Left lung (tissue), 10 donors: ENCODE data around the gene RBM15B. TPM values are rescaled to one million over a fixed set of nuclear protein-coding genes. Genes with fewer than 3 reads are reported as not detected.

Source experiments
- ATAC-seq: fragments of 200-7000 bp; cut with Tn5 transposase; one replicate; pipeline ENCODE4 v1.9.1; 2020; ENCODE audit warnings: moderate library complexity
- DNase-seq, 4 donors: peaks; one replicate each; pipeline ENCODE4 v3.0.0-alpha.2; 2013 to 2020
- H3K27ac ChIP-seq, 2 donors: fragments of 200-600 bp; sonication (generic) in 1 of 2; one replicate each; pipeline versions ENCODE4 v1.5.0 to v1.8.0; 2020 to 2021
- H3K27me3 ChIP-seq, 2 donors: fragments of 200-600 bp; sonication (generic) in 1 of 2; one replicate each; pipeline versions ENCODE4 v1.5.0 to v1.8.0; 2020 to 2021
- H3K36me3 ChIP-seq, 2 donors: fragments of 200-600 bp; sonication (generic) in 1 of 2; one replicate each; pipeline versions ENCODE4 v1.5.0 to v1.8.0; 2020 to 2021
- H3K4me1 ChIP-seq, 2 donors: fragments of 200-600 bp; one replicate each; pipeline ENCODE4 v1.8.0; 2021
- H3K4me3 ChIP-seq, 2 donors: fragments of 200-600 bp; sonication (generic) in 1 of 2; one replicate each; pipeline versions ENCODE4 v1.5.0 to v1.8.0; 2020 to 2021; ENCODE audit warnings: mild to moderate bottlenecking in 1 of 2
- H3K9me3 ChIP-seq, 2 donors: fragments of 200-600 bp; sonication (generic) in 1 of 2; one replicate each; pipeline versions ENCODE4 v1.5.0 to v1.8.0; 2020 to 2021
- intact Hi-C, 2 donors: fragments of 100-400 bp; cut with DNase I; formaldehyde crosslinking; loops; one replicate each; pipeline versions ENCODE4 v1.11.2 to v1.14.2; 2022
- polyA plus RNA-seq, 6 donors: library from polyadenylated mRNA; unstranded; fragments of 120-200 nt; gene quantifications; one replicate each; pipeline ENCODE4 v1.2.1, GENCODE V29; 2013; ENCODE audit not compliant: insufficient read length in 6 of 6
- total RNA-seq, 2 donors: library from RNA; stranded (reverse); fragmentation: NEBNext Ultra II Directional; extraction: Animal tissue kit (Norgen Biotek cat#: 25700); gene quantifications; one replicate each; pipeline ENCODE4 v1.2.1, GENCODE V29; 2021
- TF ChIP-seq, protein P1 (sequence below), 2 donors: fragments of 200-600 bp; sonication (generic) in 1 of 2; IDR thresholded peaks; one replicate each; pipeline versions ENCODE4 v1.5.0 to v1.8.0; 2021; ENCODE audit warnings: antibody characterized with exemption in 2 of 2
- donor health status: DM: no; HTN: yes; CAD: no.
- donor health status: DM: no; HTN: no; CAD: no.

Gene RBM15B
- total and polyA plus RNA-seq, 8 donors, result 25.2 to 44.8 (median 35.7) TPM

DNA sequence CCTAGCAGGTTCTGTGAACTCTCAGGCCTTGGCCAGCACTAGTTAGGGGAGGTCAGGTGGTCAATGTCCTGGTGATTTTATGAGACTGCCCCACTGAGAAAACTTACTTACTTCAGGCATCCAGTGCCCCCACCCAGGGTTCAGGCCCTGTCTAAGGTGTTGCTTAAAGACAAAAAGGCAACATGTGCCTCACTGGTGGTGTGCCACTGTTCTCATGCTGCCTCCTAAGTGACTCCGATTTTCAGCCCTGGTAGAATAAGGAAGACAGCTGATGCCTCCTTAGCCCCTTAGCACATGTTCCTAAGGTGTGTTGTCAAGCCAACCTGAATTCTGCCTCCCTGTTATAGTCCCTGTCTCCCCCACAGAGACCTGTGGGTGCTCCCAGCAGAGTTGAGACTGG, 5.3 kb downstream of the RBM15B start:
- no peak for DNase-seq
- no peak for ATAC-seq
- Histone ChIP-seq H3K36me3 (peaks cover 4 to 89% of the 10 kb centered on the region in 2 donors), H3K27me3 (no peaks in the 10 kb centered on the region), H3K4me3 (no peak overlapping the region), H3K9me3 (no peaks in the 10 kb centered on the region), H3K4me1 (peaks cover 14 to 57% of the 10 kb centered on the region in 2 donors), H3K27ac (no peak overlapping the region)
- TF ChIP-seq, protein P1, sequence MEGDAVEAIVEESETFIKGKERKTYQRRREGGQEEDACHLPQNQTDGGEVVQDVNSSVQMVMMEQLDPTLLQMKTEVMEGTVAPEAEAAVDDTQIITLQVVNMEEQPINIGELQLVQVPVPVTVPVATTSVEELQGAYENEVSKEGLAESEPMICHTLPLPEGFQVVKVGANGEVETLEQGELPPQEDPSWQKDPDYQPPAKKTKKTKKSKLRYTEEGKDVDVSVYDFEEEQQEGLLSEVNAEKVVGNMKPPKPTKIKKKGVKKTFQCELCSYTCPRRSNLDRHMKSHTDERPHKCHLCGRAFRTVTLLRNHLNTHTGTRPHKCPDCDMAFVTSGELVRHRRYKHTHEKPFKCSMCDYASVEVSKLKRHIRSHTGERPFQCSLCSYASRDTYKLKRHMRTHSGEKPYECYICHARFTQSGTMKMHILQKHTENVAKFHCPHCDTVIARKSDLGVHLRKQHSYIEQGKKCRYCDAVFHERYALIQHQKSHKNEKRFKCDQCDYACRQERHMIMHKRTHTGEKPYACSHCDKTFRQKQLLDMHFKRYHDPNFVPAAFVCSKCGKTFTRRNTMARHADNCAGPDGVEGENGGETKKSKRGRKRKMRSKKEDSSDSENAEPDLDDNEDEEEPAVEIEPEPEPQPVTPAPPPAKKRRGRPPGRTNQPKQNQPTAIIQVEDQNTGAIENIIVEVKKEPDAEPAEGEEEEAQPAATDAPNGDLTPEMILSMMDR (IDR thresholded peaks at IDR 0.05), result no peak
- intact Hi-C loops, result no loop called here

DNA sequence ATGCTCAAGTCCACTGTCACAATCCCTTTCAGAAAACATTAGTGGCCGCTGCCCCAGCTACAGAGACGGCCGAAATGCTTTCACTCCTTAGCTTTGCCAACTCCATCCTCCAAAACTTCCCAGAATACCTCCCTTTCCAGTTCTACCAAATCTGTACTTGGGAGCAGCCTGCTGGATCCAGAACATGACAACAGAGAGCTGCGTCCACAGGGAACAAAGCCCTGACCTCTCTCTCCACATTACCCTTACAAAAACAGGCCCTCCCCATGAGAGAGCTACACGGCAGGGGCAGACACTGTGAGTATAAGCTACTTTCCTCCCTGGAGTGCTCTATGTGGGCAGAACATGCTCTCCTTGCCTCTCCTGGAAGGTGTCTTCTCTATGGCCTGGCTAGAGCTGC, 6.3 kb downstream of the RBM15B start:
- intact Hi-C loops, result no loop called here
- peaks cover 4 to 92% of the 10 kb centered on the region in 2 donors for H3K36me3 ChIP-seq
- H3K27me3 ChIP-seq, result no peaks in the 10 kb centered on the region
- H3K27ac ChIP-seq, result no peak overlapping the region
- TF ChIP-seq, protein P1 (IDR thresholded peaks at IDR 0.05), result no peak
- no peak for ATAC-seq
- no peak overlapping the region for H3K4me3 ChIP-seq
- DNase-seq, result no peak
- H3K9me3 ChIP-seq, result no peaks in the 10 kb centered on the region
- H3K4me1 ChIP-seq, result peaks cover 10 to 50% of the 10 kb centered on the region in 2 donors

DNA sequence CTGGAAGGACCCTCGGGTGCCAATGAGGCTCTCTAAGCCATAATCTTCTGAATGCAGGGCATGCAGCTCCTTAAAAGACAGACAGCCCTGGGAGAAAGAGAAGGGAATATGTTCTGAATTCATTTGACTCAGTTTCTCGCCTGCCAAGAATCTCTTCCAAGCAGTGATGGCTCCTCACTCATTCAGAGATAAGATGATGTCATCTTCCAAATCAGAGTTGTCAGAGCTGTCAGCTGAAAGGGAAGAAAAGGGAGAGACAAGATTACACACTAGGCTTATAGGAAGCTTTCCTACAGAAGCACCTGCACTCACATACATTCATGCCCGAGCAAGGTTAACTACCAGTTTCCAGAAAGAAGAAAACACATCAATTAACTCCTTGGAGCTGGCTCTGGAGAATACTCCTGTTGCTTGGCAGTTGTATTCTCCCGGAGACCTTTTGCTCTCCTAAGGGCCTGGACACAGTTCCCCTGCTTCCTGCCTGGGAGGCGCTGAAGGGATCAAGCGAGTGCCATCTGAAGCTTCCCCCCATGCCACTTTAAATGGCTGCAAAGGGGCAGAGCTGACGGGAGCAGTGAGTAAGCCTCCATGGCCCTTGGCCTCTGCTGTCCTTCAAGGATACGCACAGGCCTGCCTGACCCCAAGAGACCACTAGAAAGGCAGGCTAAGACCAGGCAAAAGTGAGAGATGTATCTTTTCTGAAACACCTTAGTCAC, 7.7 kb downstream of the RBM15B start:
- H3K36me3 ChIP-seq, result peaks cover 4 to 91% of the 10 kb centered on the region in 2 donors

DNA sequence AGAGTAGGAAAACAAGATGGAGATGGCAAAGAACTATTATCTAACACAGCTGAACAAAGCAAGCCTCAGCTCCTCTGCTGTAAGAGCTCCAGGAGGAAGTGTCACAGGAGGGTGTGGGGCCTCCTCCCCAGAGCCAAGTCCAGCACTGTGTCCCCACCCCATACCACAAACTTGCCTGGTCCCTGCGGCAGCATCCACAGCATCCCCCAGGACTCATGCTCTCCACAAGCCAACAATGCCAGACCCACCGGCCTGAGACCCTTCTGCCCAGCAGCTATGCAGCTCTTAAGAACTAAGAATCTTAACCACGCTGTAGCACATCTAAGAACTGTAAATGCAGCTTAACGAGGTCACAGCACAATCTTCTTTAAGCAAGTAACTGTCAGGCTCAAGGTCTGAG, 9.1 kb downstream of the RBM15B start:
- ATAC-seq (no peak), DNase-seq (no peak)
- no peak overlapping the region for H3K27ac ChIP-seq
- H3K4me3 ChIP-seq, result no peak overlapping the region
- intact Hi-C loops, result no loop called here
- peaks cover 4 to 88% of the 10 kb centered on the region in 2 donors for H3K36me3 ChIP-seq
- H3K9me3 ChIP-seq, result no peaks in the 10 kb centered on the region
- H3K27me3 ChIP-seq, result no peaks in the 10 kb centered on the region
- peaks cover 0 to 23% of the 10 kb centered on the region in 2 donors for H3K4me1 ChIP-seq
- TF ChIP-seq, protein P1 (IDR thresholded peaks at IDR 0.05), result no peak

More for the DNA sequence above, 7.7 kb downstream of the RBM15B start:
- intact Hi-C loops, result no loop called here
- H3K4me3 ChIP-seq, result no peak overlapping the region
- peaks cover 0 to 36% of the 10 kb centered on the region in 2 donors for H3K4me1 ChIP-seq
- DNase-seq, result no peak
- ATAC-seq, result no peak
- no peaks in the 10 kb centered on the region for H3K9me3 ChIP-seq
- no peaks in the 10 kb centered on the region for H3K27me3 ChIP-seq
- H3K27ac ChIP-seq, result no peak overlapping the region
- TF ChIP-seq, protein P1 (IDR thresholded peaks at IDR 0.05), result no peak

DNA sequence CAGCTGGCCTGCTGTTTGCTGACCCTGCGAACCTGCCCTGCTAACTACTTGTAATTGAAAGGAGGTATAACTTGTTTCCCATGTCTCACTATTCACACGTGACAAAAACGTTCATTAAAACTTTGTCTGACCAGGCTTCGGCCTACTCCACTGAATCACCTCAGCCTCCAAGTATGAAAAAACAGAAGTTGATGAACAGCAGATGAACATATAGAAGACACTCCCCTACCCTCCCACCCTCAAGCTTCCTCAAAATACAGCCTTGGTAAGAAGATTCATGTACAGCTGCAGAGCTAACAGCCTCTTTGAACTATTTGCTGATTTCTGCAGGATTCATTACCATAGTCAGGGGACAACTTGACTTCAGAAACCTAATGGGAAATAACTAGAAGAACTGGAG, 10.7 kb downstream of the RBM15B start:
- intact Hi-C loops, result no loop called here
- Histone ChIP-seq H3K4me3 (no peak overlapping the region), H3K4me1 (peaks cover 0 to 7% of the 10 kb centered on the region in 2 donors), H3K36me3 (peaks cover 0 to 77% of the 10 kb centered on the region in 2 donors), H3K27ac (peak overlapping the region in 1 of 2 donors; percentile 7), H3K27me3 (no peaks in the 10 kb centered on the region), H3K9me3 (no peaks in the 10 kb centered on the region)
- no peak for DNase-seq
- TF ChIP-seq, protein P1 (IDR thresholded peaks at IDR 0.05), result no peak
- ATAC-seq, result peak; percentile 33
